GM23338 (cell line): Measurements from ENCODE around the gene AP2A2. TPM values are rescaled to one million over a fixed set of nuclear protein-coding genes. Genes with fewer than 3 reads are reported as not detected.

Experiments
- ATAC-seq: fragments of 200-7000 bp; cut with Tn5 transposase; 3 replicates; pipeline ENCODE4 v1.9.1; 2020
- DNase-seq: peaks from one replicate; pipeline ENCODE4 v3.0.0-alpha.2; 2015; ENCODE audit warnings: low spot score
- H2AFZ ChIP-seq: fragments of 200-600 bp; sonication (generic); 2 replicates; pipeline ENCODE4 v1.8.0; 2016; ENCODE audit warnings: antibody characterized with exemption, mild to moderate bottlenecking, moderate library complexity
- H3F3A ChIP-seq: fragments of 200-600 bp; sonication (generic); replicated peaks from 2 replicates; pipeline ENCODE4 v1.8.0; 2017; ENCODE audit warnings: antibody characterized with exemption, mixed run types, low read depth
- H3K27ac ChIP-seq: fragments of 200-600 bp; sonication (generic); 2 replicates; pipeline ENCODE4 v1.6.1; 2016; ENCODE audit warnings: low read depth
- H3K27me3 ChIP-seq: fragments of 200-600 bp; sonication (generic); 2 replicates; pipeline ENCODE4 v1.8.0; 2016; ENCODE audit warnings: mild to moderate bottlenecking, mixed run types, moderate library complexity; ENCODE audit not compliant: insufficient read depth
- H3K36me3 ChIP-seq: fragments of 200-600 bp; sonication (generic); 2 replicates; pipeline ENCODE4 v1.8.0; 2016; ENCODE audit warnings: mild to moderate bottlenecking; ENCODE audit not compliant: insufficient read depth
- H3K4me1 ChIP-seq: fragments of 200-600 bp; sonication (generic); 2 replicates; pipeline ENCODE4 v1.8.0; 2016; ENCODE audit warnings: mild to moderate bottlenecking, moderate library complexity; ENCODE audit not compliant: insufficient read depth
- H3K4me2 ChIP-seq: fragments of 200-600 bp; sonication (generic); 2 replicates; pipeline ENCODE4 v1.7.1; 2017; ENCODE audit warnings: mixed run types
- H3K4me3 ChIP-seq: fragments of 200-600 bp; sonication (generic); 2 replicates; pipeline ENCODE4 v1.6.1; 2016; ENCODE audit warnings: mixed run types
- H3K79me2 ChIP-seq: fragments of 200-600 bp; sonication (generic); replicated peaks from 2 replicates; pipeline ENCODE4 v1.8.0; 2017; ENCODE audit warnings: mild to moderate bottlenecking; ENCODE audit not compliant: insufficient read depth
- H3K9me2 ChIP-seq: fragments of 200-600 bp; sonication (generic); 2 replicates; pipeline ENCODE4 v1.8.0; 2017; ENCODE audit not compliant: insufficient read depth
- H4K20me1 ChIP-seq: fragments of 200-600 bp; sonication (generic); replicated peaks from 2 replicates; pipeline ENCODE4 v1.8.0; 2017; ENCODE audit warnings: mild to moderate bottlenecking; ENCODE audit not compliant: insufficient read depth
- H3K27ac Mint-ChIP-seq: 2 replicates; pipeline ENCODE4 v1.8.0; 2020; ENCODE audit warnings: inconsistent platforms, mild to moderate bottlenecking, moderate library complexity, mixed read lengths
- H3K27me3 Mint-ChIP-seq: 3 replicates; pipeline ENCODE4 v1.8.0; 2022; ENCODE audit warnings: low read depth, mild to moderate bottlenecking, moderate library complexity, mixed read lengths, inconsistent platforms; ENCODE audit not compliant: insufficient read depth, poor library complexity
- H3K36me3 Mint-ChIP-seq: 3 replicates; pipeline ENCODE4 v1.8.0; 2021; ENCODE audit warnings: low read depth, mild to moderate bottlenecking, inconsistent platforms, moderate library complexity, mixed read lengths
- H3K4me1 Mint-ChIP-seq: 3 replicates; pipeline ENCODE4 v1.8.0; 2020; ENCODE audit warnings: mild to moderate bottlenecking, inconsistent platforms, mixed read lengths
- H3K4me3 Mint-ChIP-seq: 3 replicates; pipeline ENCODE4 v1.8.0; 2021; ENCODE audit warnings: moderate library complexity, mild to moderate bottlenecking, inconsistent platforms, mixed read lengths
- H3K9me3 Mint-ChIP-seq: 3 replicates; pipeline ENCODE4 v1.8.0; 2020; ENCODE audit warnings: moderate library complexity, mild to moderate bottlenecking, inconsistent platforms, mixed read lengths
- CREB1 ChIP-seq: fragments of 250-450 bp; sonication (Bioruptor Pico); IDR thresholded peaks from 2 replicates; pipeline ENCODE4 v1.5.0; 2020; ENCODE audit warnings: low read depth, mild to moderate bottlenecking, moderate library complexity
- EZH2phosphoT487 ChIP-seq: fragments of 200-600 bp; sonication (generic); IDR thresholded peaks from one replicate; pipeline ENCODE4 v1.8.1; 2018; ENCODE audit warnings: antibody characterized with exemption; ENCODE audit not compliant: unreplicated experiment
- JUNB ChIP-seq: IDR thresholded peaks from one replicate; pipeline ENCODE4 v1.6.1; 2016; ENCODE audit warnings: antibody characterized with exemption; ENCODE audit not compliant: unreplicated experiment
- NANOG ChIP-seq: IDR thresholded peaks from 2 replicates; pipeline ENCODE4 v1.6.1; 2016; ENCODE audit warnings: antibody characterized with exemption, borderline replicate concordance
- POLR2AphosphoS5 ChIP-seq: IDR thresholded peaks from 2 replicates; pipeline ENCODE4 v1.6.1; 2016; ENCODE audit warnings: antibody characterized with exemption, low read depth
- REST ChIP-seq: IDR thresholded peaks from one replicate; pipeline ENCODE4 v1.6.1; 2018; ENCODE audit warnings: antibody characterized with exemption; ENCODE audit not compliant: unreplicated experiment
- STAT1 ChIP-seq: IDR thresholded peaks from one replicate; pipeline ENCODE4 v1.6.1; 2016; ENCODE audit warnings: antibody characterized with exemption; ENCODE audit not compliant: unreplicated experiment
- ZNF331 ChIP-seq: fragments of 250-450 bp; sonication (Bioruptor Pico); IDR thresholded peaks from 2 replicates; pipeline ENCODE4 v1.5.0; 2020; ENCODE audit warnings: low read depth, mild to moderate bottlenecking, moderate library complexity
- ZNF462 ChIP-seq: fragments of 250-450 bp; sonication (Bioruptor Pico); IDR thresholded peaks from 2 replicates; pipeline ENCODE4 v1.5.0; 2020; ENCODE audit warnings: mild to moderate bottlenecking, moderate library complexity
- polyA plus RNA-seq: library from polyadenylated mRNA; unstranded; fragments of >200 nt; fragmentation: Nextera tagmentation; extraction: Ambion mirVana; gene quantifications from 2 replicates; pipeline ENCODE4 v1.2.1, GENCODE V29; 2016
- total RNA-seq: library from RNA; depleted of rRNA; stranded (reverse); fragments of >200 nt; shearing (Covaris generic); gene quantifications from 2 replicates; pipeline ENCODE4 v1.2.3, GENCODE V29; 2014

Gene AP2A2
- total and polyA plus RNA-seq, 2 experiments from 2014 or later: 23.7 to 47.5 TPM

GRCh38 chr11:961921-962320 is 36.3 kb downstream of the AP2A2 start (continued):
- no peak for TF ChIP-seq ZNF462
- no peak for TF ChIP-seq NANOG
- TF ChIP-seq CREB1 (CRISPR knock-in tag): no peak

GRCh38 chr11:962688-963087 is 37.0 kb downstream of the AP2A2 start:
- no peaks in the 10 kb centered on the region for H3K4me1 ChIP-seq
- H2AFZ ChIP-seq: no peak overlapping the region
- peaks cover 58% of the 10 kb centered on the region for H3K36me3 Mint-ChIP-seq
- no peaks in the 10 kb centered on the region for H3K27me3 ChIP-seq
- H3K27ac ChIP-seq: no peak overlapping the region
- H3K27me3 Mint-ChIP-seq: peaks cover 12% of the 10 kb centered on the region
- H3F3A ChIP-seq: peaks cover 9% of the 10 kb centered on the region; the same call in 1 of the 2 replicates
- no peaks in the 10 kb centered on the region for H3K9me2 ChIP-seq
- TF ChIP-seq NANOG (no peak), STAT1 (no peak), JUNB (no peak)
- no peak overlapping the region for H3K4me3 Mint-ChIP-seq
- H3K4me2 ChIP-seq: no peak overlapping the region
- peaks cover 7% of the 10 kb centered on the region; the same call in 1 of the 2 replicates for H3K36me3 ChIP-seq
- ATAC-seq: no peak
- H3K4me3 ChIP-seq: no peak overlapping the region
- H3K79me2 ChIP-seq: peaks cover 27% of the 10 kb centered on the region
- peaks cover 3% of the 10 kb centered on the region; the same call in 1 of the 2 replicates for H4K20me1 ChIP-seq
- DNase-seq: no peak
- H3K9me3 Mint-ChIP-seq: peaks cover 20% of the 10 kb centered on the region
- H3K27ac Mint-ChIP-seq: no peak overlapping the region
- peaks cover 9% of the 10 kb centered on the region; the same call in 2 of the 3 replicates for H3K4me1 Mint-ChIP-seq

- DNase-seq (no peak), ATAC-seq (no peak)
- no peak overlapping the region for H2AFZ ChIP-seq
- H3K36me3 ChIP-seq: peaks cover 7% of the 10 kb centered on the region; the same call in 1 of the 2 replicates
- H3K4me2 ChIP-seq: no peak overlapping the region
- H3K4me3 ChIP-seq: no peak overlapping the region
- H3F3A ChIP-seq: peaks cover 9% of the 10 kb centered on the region; the same call in 1 of the 2 replicates
- no peak overlapping the region; the same call in 1 of the 2 replicates for H3K27ac Mint-ChIP-seq
- H3K27me3 ChIP-seq: no peaks in the 10 kb centered on the region
- H3K4me1 Mint-ChIP-seq: peaks cover 5% of the 10 kb centered on the region; the same call in 1 of the 3 replicates
- no peaks in the 10 kb centered on the region for H3K9me2 ChIP-seq
- no peak overlapping the region for H3K4me3 Mint-ChIP-seq
- H3K27ac ChIP-seq: no peak overlapping the region
- no peaks in the 10 kb centered on the region for H3K4me1 ChIP-seq
- peaks cover 20% of the 10 kb centered on the region for H3K9me3 Mint-ChIP-seq
- H3K27me3 Mint-ChIP-seq: peaks cover 12% of the 10 kb centered on the region
- no peaks in the 10 kb centered on the region; the same call in 1 of the 2 replicates for H4K20me1 ChIP-seq
- H3K79me2 ChIP-seq: 0 out of 2 replicates have a peak, but pooled peaks cover 22% of the 10 kb centered on the region
- peaks cover 59% of the 10 kb centered on the region for H3K36me3 Mint-ChIP-seq
- TF ChIP-seq ZNF331 (CRISPR knock-in tag) (no peak), EZH2phosphoT487 (no peak), POLR2AphosphoS5 (no peak), REST (no peak), STAT1 (no peak), JUNB (no peak), NANOG (no peak)
Observed at GRCh38 chr11:963852-964251, 38.2 kb downstream of the AP2A2 start.
